ENCODE results near the gene TMEM126A. TPM values are rescaled to one million over a fixed set of nuclear protein-coding genes. Genes with fewer than 3 reads are reported as not detected.

The TMEM126A gene
- total and polyA plus RNA-seq, 2 of the 13 experiments (the other 11 are each of a cell fraction or from before 2014, with no cell fraction given): 59.5 to 66.9 TPM

DNA sequence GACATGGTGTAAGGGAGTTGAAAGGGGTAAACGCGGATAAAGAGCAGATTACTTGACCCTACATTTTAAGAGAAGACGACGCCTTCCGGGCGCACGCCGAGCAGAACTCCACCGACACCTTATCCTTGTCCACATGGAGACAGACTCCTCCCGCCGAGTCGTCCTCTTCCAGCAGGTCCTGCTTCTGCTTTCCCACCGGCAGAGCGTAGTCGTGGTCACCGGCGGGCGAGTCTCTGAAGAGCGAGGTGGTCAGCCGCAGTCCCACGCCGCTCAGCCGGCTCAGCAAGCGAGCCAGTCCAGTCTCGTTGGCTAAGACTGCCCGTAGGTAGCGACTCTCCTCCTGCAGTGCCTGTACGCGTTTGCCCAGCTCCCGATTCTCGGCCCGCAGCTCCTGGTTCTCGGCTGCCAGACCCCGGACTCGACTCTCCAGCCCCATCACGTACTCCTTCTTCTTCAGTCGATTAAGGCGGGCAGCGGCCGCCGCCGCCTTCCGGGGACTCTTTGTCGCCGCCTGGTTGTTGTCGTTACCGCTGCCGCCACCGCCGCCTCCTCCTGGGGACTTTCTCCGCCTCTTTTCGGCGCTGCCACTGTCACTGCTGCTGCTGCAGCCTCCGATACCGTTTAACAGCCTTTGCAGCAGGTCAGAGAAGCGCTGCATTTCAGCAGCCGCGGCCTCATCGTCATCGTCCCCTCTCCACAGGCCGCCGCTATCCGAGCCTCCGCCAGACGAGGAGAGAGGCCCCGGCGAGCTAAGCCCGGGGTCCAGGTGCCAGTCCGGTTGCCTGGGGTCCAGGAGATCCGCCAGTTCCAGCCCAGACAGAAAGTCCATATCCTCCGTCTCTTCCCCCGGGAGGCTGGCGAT is 16.2 kb downstream of the TMEM126A start (continued):
- TF ChIP-seq, protein P1, sequence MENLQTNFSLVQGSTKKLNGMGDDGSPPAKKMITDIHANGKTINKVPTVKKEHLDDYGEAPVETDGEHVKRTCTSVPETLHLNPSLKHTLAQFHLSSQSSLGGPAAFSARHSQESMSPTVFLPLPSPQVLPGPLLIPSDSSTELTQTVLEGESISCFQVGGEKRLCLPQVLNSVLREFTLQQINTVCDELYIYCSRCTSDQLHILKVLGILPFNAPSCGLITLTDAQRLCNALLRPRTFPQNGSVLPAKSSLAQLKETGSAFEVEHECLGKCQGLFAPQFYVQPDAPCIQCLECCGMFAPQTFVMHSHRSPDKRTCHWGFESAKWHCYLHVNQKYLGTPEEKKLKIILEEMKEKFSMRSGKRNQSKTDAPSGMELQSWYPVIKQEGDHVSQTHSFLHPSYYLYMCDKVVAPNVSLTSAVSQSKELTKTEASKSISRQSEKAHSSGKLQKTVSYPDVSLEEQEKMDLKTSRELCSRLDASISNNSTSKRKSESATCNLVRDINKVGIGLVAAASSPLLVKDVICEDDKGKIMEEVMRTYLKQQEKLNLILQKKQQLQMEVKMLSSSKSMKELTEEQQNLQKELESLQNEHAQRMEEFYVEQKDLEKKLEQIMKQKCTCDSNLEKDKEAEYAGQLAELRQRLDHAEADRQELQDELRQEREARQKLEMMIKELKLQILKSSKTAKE (CRISPR knock-in tag; IDR thresholded peaks at IDR 0.05; ENCODE audit: borderline replicate concordance): peak; percentile 31; the same call in 1 of the 2 replicates
- TF ChIP-seq, protein P2, sequence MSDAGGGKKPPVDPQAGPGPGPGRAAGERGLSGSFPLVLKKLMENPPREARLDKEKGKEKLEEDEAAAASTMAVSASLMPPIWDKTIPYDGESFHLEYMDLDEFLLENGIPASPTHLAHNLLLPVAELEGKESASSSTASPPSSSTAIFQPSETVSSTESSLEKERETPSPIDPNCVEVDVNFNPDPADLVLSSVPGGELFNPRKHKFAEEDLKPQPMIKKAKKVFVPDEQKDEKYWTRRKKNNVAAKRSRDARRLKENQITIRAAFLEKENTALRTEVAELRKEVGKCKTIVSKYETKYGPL (CRISPR knock-in tag; IDR thresholded peaks at IDR 0.05): no peak
- TF ChIP-seq, protein P3, sequence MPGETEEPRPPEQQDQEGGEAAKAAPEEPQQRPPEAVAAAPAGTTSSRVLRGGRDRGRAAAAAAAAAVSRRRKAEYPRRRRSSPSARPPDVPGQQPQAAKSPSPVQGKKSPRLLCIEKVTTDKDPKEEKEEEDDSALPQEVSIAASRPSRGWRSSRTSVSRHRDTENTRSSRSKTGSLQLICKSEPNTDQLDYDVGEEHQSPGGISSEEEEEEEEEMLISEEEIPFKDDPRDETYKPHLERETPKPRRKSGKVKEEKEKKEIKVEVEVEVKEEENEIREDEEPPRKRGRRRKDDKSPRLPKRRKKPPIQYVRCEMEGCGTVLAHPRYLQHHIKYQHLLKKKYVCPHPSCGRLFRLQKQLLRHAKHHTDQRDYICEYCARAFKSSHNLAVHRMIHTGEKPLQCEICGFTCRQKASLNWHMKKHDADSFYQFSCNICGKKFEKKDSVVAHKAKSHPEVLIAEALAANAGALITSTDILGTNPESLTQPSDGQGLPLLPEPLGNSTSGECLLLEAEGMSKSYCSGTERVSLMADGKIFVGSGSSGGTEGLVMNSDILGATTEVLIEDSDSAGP (CRISPR knock-in tag; IDR thresholded peaks at IDR 0.05; ENCODE audit: borderline replicate concordance): 0 out of 2 replicates have a peak, but pooled peaks have one; percentile 6
- TF ChIP-seq THYN1 (CRISPR knock-in tag; IDR thresholded peaks at IDR 0.05; ENCODE audit: borderline replicate concordance, low read depth) (0 out of 2 replicates have a peak, but pooled peaks have one; percentile 14), ZNF883 (CRISPR knock-in tag; IDR thresholded peaks at IDR 0.05; ENCODE audit: not compliant biosample characterization) (peak; percentile 36), PRMT3 (CRISPR knock-in tag; IDR thresholded peaks at IDR 0.05; ENCODE audit: borderline replicate concordance, low read depth) (0 out of 2 replicates have a peak, but pooled peaks have one; percentile 27), TCF7L2 (IDR thresholded peaks at IDR 0.05; ENCODE audit: low read depth, low read length) (no peak), SRSF9 (IDR thresholded peaks at IDR 0.05; ENCODE audit: borderline replicate concordance, insufficient read depth, low read depth, low read length, poor library complexity, severe bottlenecking) (no peak), ZSCAN30 (CRISPR knock-in tag; IDR thresholded peaks at IDR 0.05) (peak; percentile 67; the same call in 1 of the 2 replicates), ZNF556 (CRISPR knock-in tag; IDR thresholded peaks at IDR 0.05; ENCODE audit: borderline replicate concordance) (no peak), ZNF230 (CRISPR knock-in tag; IDR thresholded peaks at IDR 0.05) (0 out of 2 replicates have a peak, but pooled peaks have one; percentile 62), ZBTB38 (CRISPR knock-in tag; IDR thresholded peaks at IDR 0.05) (no peak), ZNF878 (CRISPR knock-in tag; IDR thresholded peaks at IDR 0.05) (0 out of 2 replicates have a peak, but pooled peaks have one; percentile 35), GABPB1 (CRISPR knock-in tag; IDR thresholded peaks at IDR 0.05) (0 out of 2 replicates have a peak, but pooled peaks have one; percentile 5), RFX5 (IDR thresholded peaks at IDR 0.05; ENCODE audit: low read depth, low read length) (no peak)
- TF ChIP-seq, protein P4, sequence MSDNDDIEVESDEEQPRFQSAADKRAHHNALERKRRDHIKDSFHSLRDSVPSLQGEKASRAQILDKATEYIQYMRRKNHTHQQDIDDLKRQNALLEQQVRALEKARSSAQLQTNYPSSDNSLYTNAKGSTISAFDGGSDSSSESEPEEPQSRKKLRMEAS (IDR thresholded peaks at IDR 0.05): 0 out of 2 replicates have a peak, but pooled peaks have one; percentile 11
- TF ChIP-seq, protein P5, sequence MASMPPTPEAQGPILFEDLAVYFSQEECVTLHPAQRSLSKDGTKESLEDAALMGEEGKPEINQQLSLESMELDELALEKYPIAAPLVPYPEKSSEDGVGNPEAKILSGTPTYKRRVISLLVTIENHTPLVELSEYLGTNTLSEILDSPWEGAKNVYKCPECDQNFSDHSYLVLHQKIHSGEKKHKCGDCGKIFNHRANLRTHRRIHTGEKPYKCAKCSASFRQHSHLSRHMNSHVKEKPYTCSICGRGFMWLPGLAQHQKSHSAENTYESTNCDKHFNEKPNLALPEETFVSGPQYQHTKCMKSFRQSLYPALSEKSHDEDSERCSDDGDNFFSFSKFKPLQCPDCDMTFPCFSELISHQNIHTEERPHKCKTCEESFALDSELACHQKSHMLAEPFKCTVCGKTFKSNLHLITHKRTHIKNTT (CRISPR knock-in tag; IDR thresholded peaks at IDR 0.05): no peak

All from HepG2 (cell line).